ENCODE data around the gene BTG2.
A peak's percentile ranks its signal among the peaks of the same experiment; 100 is the strongest.

Gene BTG2

GRCh38 chr1:203300441-203301330, 4.6 kb upstream of the BTG2 start:
- H3K27ac ChIP-seq = no peak overlapping the region
- TF ChIP-seq CTCF (conservative IDR thresholded peaks at IDR 0.05) = no peak

- H3K27ac ChIP-seq = no peak overlapping the region
- TF ChIP-seq CTCF (conservative IDR thresholded peaks at IDR 0.05) = no peak
Observed at GRCh38 chr1:203301331-203301668, 4.0 kb upstream of the BTG2 start.

- no peak overlapping the region for H3K27ac ChIP-seq
- no peak for TF ChIP-seq CTCF (conservative IDR thresholded peaks at IDR 0.05)
Observed at GRCh38 chr1:203302456-203302855, 2.9 kb upstream of the BTG2 start.

- no peak for TF ChIP-seq CTCF (conservative IDR thresholded peaks at IDR 0.05)
- no peak overlapping the region for H3K27ac ChIP-seq
Observed at GRCh38 chr1:203302894-203303293, 2.4 kb upstream of the BTG2 start.

- TF ChIP-seq CTCF (conservative IDR thresholded peaks at IDR 0.05) = no peak
- H3K27ac ChIP-seq = peak overlapping the region; percentile 98
Observed at GRCh38 chr1:203304391-203304918, 864 bp upstream of the BTG2 start.

GRCh38 chr1:203305809-203306088, 430 bp downstream of the BTG2 start:
- TF ChIP-seq CTCF (conservative IDR thresholded peaks at IDR 0.05) = no peak
- peak overlapping the region; percentile 98 for H3K27ac ChIP-seq

- H3K27ac ChIP-seq = peak overlapping the region; percentile 98
- peak; percentile 58 for TF ChIP-seq CTCF (conservative IDR thresholded peaks at IDR 0.05)
Observed at GRCh38 chr1:203306089-203306964, 1.0 kb downstream of the BTG2 start.
